GM12878 (cell line): Measurements from ENCODE around the gene RINT1. TPM values are rescaled to one million over a fixed set of nuclear protein-coding genes. Genes with fewer than 3 reads are reported as not detected.
A peak's percentile ranks its signal among the peaks of the same experiment; 100 is the strongest.

Experiments used
- ATAC-seq: fragments of 200-7000 bp; cut with Tn5 transposase; 3 replicates; pipeline ENCODE4 v1.9.1; 2020; ENCODE audit warnings: mild to moderate bottlenecking, moderate library complexity
- BruUV-seq: library from RNA; stranded (reverse); fragments of 400-500 nt; replicated peaks from 2 replicates; lab custom pipeline; 2021; lab: Mats Ljungman, UMichigan
- CTCF ChIA-PET: fragments of 300-600 bp; sonication (Branson Sonifier 250); formaldehyde crosslinking; extraction: SDS; loops from one replicate; lab custom pipeline; 2021; ENCODE audit warnings: inconsistent platforms; lab: Yijun Ruan, JAX
- POLR2A ChIA-PET: fragments of 350-600 bp; formaldehyde crosslinking; extraction: SDS; loops from one replicate; lab custom pipeline; 2021; ENCODE audit warnings: inconsistent platforms; lab: Charles Lee
- RAD21 ChIA-PET: fragments of 300-600 bp; sonication (Branson Sonifier 250); formaldehyde crosslinking; loops from one replicate; lab custom pipeline; 2023; ENCODE audit warnings: antibody characterized with exemption; ENCODE audit not compliant: unreplicated experiment; lab: Charles Lee
- SMC1A ChIA-PET: fragments of 300-600 bp; sonication (Branson Sonifier 250); formaldehyde crosslinking; loops from one replicate; lab custom pipeline; 2023; ENCODE audit not compliant: unreplicated experiment, uncharacterized antibody; lab: Charles Lee
- DNase-seq: peaks from one replicate; pipeline ENCODE4 v3.0.0-alpha.2; 2011; ENCODE audit warnings: low read depth, low spot score
- FAIRE-seq: peaks from 3 replicates; lab custom pipeline; 2011; peaks lifted over from hg19 to GRCh38; lab: Jason Lieb, UNC
- H2AFZ ChIP-seq: 2 replicates; pipeline ENCODE4 v1.6.0; 2011; ENCODE audit warnings: low read depth, low read length, control low read depth; ENCODE audit not compliant: control insufficient read depth
- H3K27ac ChIP-seq: 2 replicates; pipeline ENCODE4 v1.5.1; 2011; ENCODE audit warnings: control low read depth; ENCODE audit not compliant: control insufficient read depth, insufficient read depth
- H3K27me3 ChIP-seq, 2 experiments: replicated peaks in 1 of 2; 2 replicates each; pipeline versions ENCODE4 v1.6.0 to v1.6.1; 2011; ENCODE audit warnings: low read length in 1 of 2; ENCODE audit not compliant: control insufficient read depth in 2 of 2, insufficient read depth in 2 of 2
- H3K36me3 ChIP-seq, 2 experiments: 2 replicates each; pipeline ENCODE4 v1.5.1; 2011; ENCODE audit warnings: low read length in 1 of 2; ENCODE audit not compliant: control insufficient read depth in 2 of 2, insufficient read depth in 2 of 2
- H3K4me1 ChIP-seq: 2 replicates; pipeline ENCODE4 v1.6.1; 2011; ENCODE audit warnings: mild to moderate bottlenecking, low read length, moderate library complexity, mixed read lengths; ENCODE audit not compliant: control insufficient read depth, insufficient read depth
- H3K4me2 ChIP-seq: 2 replicates; pipeline ENCODE4 v1.6.0; 2011; ENCODE audit warnings: control low read depth; ENCODE audit not compliant: control insufficient read depth, insufficient read depth
- H3K4me3 ChIP-seq: fragments of 200-600 bp; sonication (generic); 2 replicates; pipeline ENCODE4 v1.5.1; 2016
- H3K79me2 ChIP-seq: 2 replicates; pipeline ENCODE4 v1.6.0; 2011; ENCODE audit warnings: low read length; ENCODE audit not compliant: control insufficient read depth, insufficient read depth
- H3K9ac ChIP-seq: 2 replicates; pipeline ENCODE4 v1.8.0; 2011; ENCODE audit warnings: low read length, control low read depth, mixed read lengths; ENCODE audit not compliant: control insufficient read depth, insufficient read depth
- H3K9me3 ChIP-seq: replicated peaks from 3 replicates; pipeline ENCODE4 v1.5.1; 2011; ENCODE audit warnings: mild to moderate bottlenecking, low read length; ENCODE audit not compliant: control insufficient read depth, insufficient read depth
- H4K20me1 ChIP-seq: 2 replicates; pipeline ENCODE4 v1.6.0; 2011; ENCODE audit not compliant: control insufficient read depth, insufficient read depth
- CTCF ChIP-seq, 3 experiments: IDR thresholded peaks in 2 of 3; conservative IDR thresholded peaks in 1 of 3; 2 replicates each; pipeline ENCODE4 v1.5.1; 2011; ENCODE audit warnings: low read depth in 3 of 3, low read length in 3 of 3, mild to moderate bottlenecking in 3 of 3, control low read depth in 2 of 3, moderate library complexity in 2 of 3, inconsistent platforms in 1 of 3, mixed read lengths in 1 of 3; ENCODE audit not compliant: control insufficient read depth in 2 of 3, insufficient read depth in 1 of 3; ENCODE audit errors: extremely low read depth in 1 of 3
- RUNX3 ChIP-seq: IDR thresholded peaks from 2 replicates; pipeline ENCODE4 v1.6.1; 2012; ENCODE audit warnings: low read length, inconsistent platforms
- WGBS: methylation state at CpG from one replicate; pipeline ENCODE4 v1.1.6; 2016; ENCODE audit warnings: low lambda C conversion rate; ENCODE audit not compliant: insufficient replicate concordance, insufficient coverage; ENCODE audit errors: missing lambda C conversion rate; 5-methylcytosine and 5-hydroxymethylcytosine counted together
- in situ Hi-C: fragments of 300-500 bp; cut with MboI; formaldehyde crosslinking; loops from 9 replicates; pipeline ENCODE4 v1.14.3; 2018; ENCODE audit warnings: mixed read lengths
- intact Hi-C: fragments of 100-400 bp; cut with micrococcal nuclease; formaldehyde crosslinking; loops from one replicate; pipeline ENCODE4 v1.14.2; 2022; ENCODE audit not compliant: unreplicated experiment
- polyA plus RNA-seq, 11 experiments: library from polyadenylated mRNA; depleted of rRNA in 4 of 11; unstranded in 6 of 11; stranded (reverse) in 5 of 11; fragments of >200 nt; fragmentation: Nextera tagmentation in 4 of 11; fragmentation: Illumina TruSeq in 1 of 11; extraction: Ambion mirVana in 4 of 11; extraction: Trizol in 1 of 11; gene quantifications; 1 replicate in 1 of 11; 2 replicates in 10 of 11; pipeline versions ENCODE4 v1.2.1 to v1.2.3, GENCODE V29; 2011 to 2016; ENCODE audit warnings: inconsistent platforms in 2 of 11, missing spikeins in 2 of 11, low read depth in 1 of 11
- total RNA-seq, 4 experiments: library from RNA; depleted of rRNA in 3 of 4; stranded (reverse); fragments of >200 nt in 3 of 4; fragmentation: Illumina TruSeq in 1 of 4; extraction: Trizol in 1 of 4; gene quantifications; 2 replicates each; pipeline versions ENCODE4 v1.2.1 to v1.2.3, GENCODE V29; 2013 to 2021

RINT1 gene
- total and polyA plus RNA-seq, 10 of the 15 experiments (the other 5 are each of a cell fraction or from before 2014, with no cell fraction given) = 6.7 to 32.3 (median 17.3) TPM

GRCh38 chr7:105585850-105586500, 54.0 kb downstream of the RINT1 start:
- CTCF ChIA-PET = interaction anchor here (0.9 to 2.3 kb wide), 4 partner anchors 9 to 660 kb away, joined by 3 to 9 read pairs (median 4); no protein-coding TSS in a partner anchor
- intact Hi-C loops = loop anchor here (5.0 kb wide), 2 partner anchors 54 to 429 kb away; partner anchors contain the start of gene RINT1
- in situ Hi-C loops = no loop called here
- Histone ChIP-seq H3K4me2 (no peak overlapping the region), H3K9ac (no peak overlapping the region), H3K27me3 (no peaks in the 10 kb centered on the region), H3K4me1 (peaks cover 9% of the 10 kb centered on the region), H3K9me3 (no peaks in the 10 kb centered on the region; the same call in 2 of the 3 replicates), H3K79me2 (no peaks in the 10 kb centered on the region), H3K4me3 (no peak overlapping the region), H3K27ac (no peak overlapping the region), H3K36me3 (no peaks in the 10 kb centered on the region), H2AFZ (peak overlapping the region; percentile 49), H4K20me1 (no peaks in the 10 kb centered on the region)
- ATAC-seq = peak; percentile 50
- SMC1A ChIA-PET = interaction anchor here (0.6 to 1.1 kb wide), 2 partner anchors 138 to 604 kb away, joined by 3 read pairs; no protein-coding TSS in a partner anchor
- BruUV-seq = no TSS peak
- RAD21 ChIA-PET = interaction anchor here (0.7 to 4.4 kb wide), 3 partner anchors 53 to 822 kb away, joined by 3 to 24 read pairs (median 4); partner anchors contain the start of gene RINT1
- DNase-seq = no peak
- POLR2A ChIA-PET = interaction anchor here (0.6 to 1.1 kb wide), 3 partner anchors 14 to 188 kb away, joined by 3 to 4 read pairs (median 3); partner anchors contain the start of gene RINT1
- FAIRE-seq = no peak
- TF ChIP-seq CTCF (IDR thresholded peaks at IDR 0.05 in 2 of 3, conservative IDR thresholded peaks at IDR 0.05 in 1 of 3; ENCODE audit: control insufficient read depth in 2 of 3, extremely low read depth in 1 of 3, insufficient read depth in 1 of 3, low read depth in 3 of 3, low read length in 3 of 3) (peak in 1 of 3 experiments; percentile 10; a peak in 1 of 6 replicates), RUNX3 (no peak)
- 97% methylated on average over 2 of the region's 2 CpGs for WGBS
